A673 (cell line): ENCODE data around the gene RNF208. TPM values are rescaled to one million over a fixed set of nuclear protein-coding genes. Genes with fewer than 3 reads are reported as not detected.

ENCODE experiments used
- BruUV-seq: library from RNA; stranded (reverse); fragments of 400-500 nt; replicated peaks from 2 replicates; lab custom pipeline; 2021; lab: Mats Ljungman, UMichigan
- CTCF ChIA-PET: fragments of 300-600 bp; sonication (Branson Sonifier 250); formaldehyde crosslinking; loops from one replicate; lab custom pipeline; 2022; ENCODE audit warnings: antibody characterized with exemption; lab: Charles Lee
- POLR2A ChIA-PET: fragments of 300-600 bp; sonication (Branson Sonifier 250); formaldehyde crosslinking; loops from one replicate; lab custom pipeline; 2022; ENCODE audit warnings: antibody characterized with exemption; ENCODE audit not compliant: low non-redundant PET; lab: Charles Lee
- DNase-seq: peaks from one replicate; pipeline ENCODE4 v3.0.0-alpha.2; 2015; ENCODE audit warnings: low spot score
- H3K27ac ChIP-seq: fragments of 200-600 bp; sonication (generic); 2 replicates; pipeline ENCODE4 v1.5.1; 2016; ENCODE audit warnings: mixed run types, low read depth, mild to moderate bottlenecking, mixed read lengths, antibody characterized with exemption, low read length; ENCODE audit not compliant: poor library complexity, severe bottlenecking
- H3K27me3 ChIP-seq: fragments of 200-600 bp; sonication (generic); replicated peaks from 2 replicates; pipeline ENCODE4 v1.6.1; 2017; ENCODE audit warnings: mixed run types, low read depth, mild to moderate bottlenecking, mixed read lengths, antibody characterized with exemption, low read length; ENCODE audit not compliant: insufficient read depth, poor library complexity
- H3K36me3 ChIP-seq: fragments of 200-600 bp; sonication (generic); 2 replicates; pipeline ENCODE4 v1.6.1; 2016; ENCODE audit warnings: mixed run types, mild to moderate bottlenecking, mixed read lengths, antibody characterized with exemption, low read length; ENCODE audit not compliant: insufficient read depth, poor library complexity, severe bottlenecking
- H3K4me1 ChIP-seq: fragments of 200-600 bp; sonication (generic); 2 replicates; pipeline ENCODE4 v1.6.1; 2017; ENCODE audit warnings: mixed run types, mild to moderate bottlenecking, mixed read lengths, antibody characterized with exemption, low read length; ENCODE audit not compliant: insufficient read depth, poor library complexity, severe bottlenecking
- H3K4me3 ChIP-seq: fragments of 200-600 bp; sonication (generic); 2 replicates; pipeline ENCODE4 v1.5.1; 2016; ENCODE audit warnings: low read depth, mixed run types, mild to moderate bottlenecking, mixed read lengths, low read length; ENCODE audit not compliant: poor library complexity, severe bottlenecking
- H3K9me3 ChIP-seq: fragments of 200-600 bp; sonication (generic); 2 replicates; pipeline ENCODE4 v1.6.1; 2016; ENCODE audit warnings: mixed run types, low read depth, mild to moderate bottlenecking, mixed read lengths, antibody characterized with exemption, low read length; ENCODE audit not compliant: poor library complexity, severe bottlenecking
- CTCF ChIP-seq: fragments of 300-800, 200-600 bp; sonication (generic); conservative IDR thresholded peaks from 2 replicates; pipeline ENCODE4 v1.5.1; 2017; ENCODE audit warnings: low read depth, mild to moderate bottlenecking, antibody characterized with exemption, low read length, moderate library complexity, mixed read lengths
- EZH2 ChIP-seq: fragments of 200-600 bp; sonication (generic); IDR thresholded peaks from 2 replicates; pipeline ENCODE4 v1.6.1; 2017; ENCODE audit warnings: borderline replicate concordance, low read depth, mild to moderate bottlenecking, mixed read lengths, antibody characterized with exemption, low read length; ENCODE audit not compliant: poor library complexity, severe bottlenecking
- intact Hi-C: fragments of 100-400 bp; cut with micrococcal nuclease; formaldehyde crosslinking; loops from one replicate; pipeline ENCODE4 v1.10.0; 2022; ENCODE audit not compliant: unreplicated experiment
- total RNA-seq: library from RNA; stranded (reverse); gene quantifications from 2 replicates; pipeline ENCODE4 v1.2.3, GENCODE V29; 2021

RNF208 gene
- total RNA-seq, 1 experiment from 2014 or later, result 13.7 TPM

GRCh38 chr9:137194388-137194787 is 27.7 kb downstream of the RNF208 start:
- no peaks in the 10 kb centered on the region for H3K9me3 ChIP-seq
- ChIA-PET POLR2A (interaction anchor here (0.6 kb wide), 1 partner anchor 9 kb away, joined by 3 read pairs; no protein-coding TSS in a partner anchor), CTCF (interaction anchor here (0.7 kb wide), 1 partner anchor 42 kb away, joined by 3 read pairs; no protein-coding TSS in a partner anchor)
- intact Hi-C loops, result no loop called here
- BruUV-seq, result no TSS peak
- TF ChIP-seq CTCF (no peak), EZH2 (no peak)
- no peaks in the 10 kb centered on the region for H3K27me3 ChIP-seq
- H3K27ac ChIP-seq, result no peak overlapping the region
- H3K4me1 ChIP-seq, result peaks cover 12% of the 10 kb centered on the region
- H3K4me3 ChIP-seq, result no peak overlapping the region
- no peak for DNase-seq
- H3K36me3 ChIP-seq, result peaks cover 2% of the 10 kb centered on the region

GRCh38 chr9:137193771-137194170 is 28.3 kb downstream of the RNF208 start:
- no peak for DNase-seq
- CTCF ChIA-PET, result no interaction called here
- Histone ChIP-seq H3K4me1 (peaks cover 6% of the 10 kb centered on the region), H3K36me3 (peaks cover 2% of the 10 kb centered on the region), H3K27ac (no peak overlapping the region), H3K4me3 (no peak overlapping the region), H3K9me3 (no peaks in the 10 kb centered on the region), H3K27me3 (no peaks in the 10 kb centered on the region)
- BruUV-seq, result no TSS peak
- intact Hi-C loops, result no loop called here
- TF ChIP-seq EZH2 (no peak), CTCF (no peak)
- POLR2A ChIA-PET, result no interaction called here

GRCh38 chr9:137192859-137193258 is 29.2 kb downstream of the RNF208 start:
- CTCF ChIA-PET, result no interaction called here
- Histone ChIP-seq H3K36me3 (peaks cover 2% of the 10 kb centered on the region), H3K4me1 (peaks cover 4% of the 10 kb centered on the region), H3K4me3 (no peak overlapping the region), H3K27ac (no peak overlapping the region), H3K9me3 (no peaks in the 10 kb centered on the region), H3K27me3 (no peaks in the 10 kb centered on the region)
- intact Hi-C loops, result no loop called here
- no TSS peak for BruUV-seq
- DNase-seq, result no peak
- POLR2A ChIA-PET, result no interaction called here
- TF ChIP-seq EZH2 (no peak), CTCF (no peak)
